Measurements from ENCODE around the gene CEP85L. TPM values are rescaled to one million over a fixed set of nuclear protein-coding genes. Genes with fewer than 3 reads are reported as not detected.

Gene CEP85L
- total RNA-seq, 3 donors from 2014 or later (not counting 1 experiment from before 2014, with no cell fraction given), result 75.0 to 85.2 (median 82.0) TPM

DNA sequence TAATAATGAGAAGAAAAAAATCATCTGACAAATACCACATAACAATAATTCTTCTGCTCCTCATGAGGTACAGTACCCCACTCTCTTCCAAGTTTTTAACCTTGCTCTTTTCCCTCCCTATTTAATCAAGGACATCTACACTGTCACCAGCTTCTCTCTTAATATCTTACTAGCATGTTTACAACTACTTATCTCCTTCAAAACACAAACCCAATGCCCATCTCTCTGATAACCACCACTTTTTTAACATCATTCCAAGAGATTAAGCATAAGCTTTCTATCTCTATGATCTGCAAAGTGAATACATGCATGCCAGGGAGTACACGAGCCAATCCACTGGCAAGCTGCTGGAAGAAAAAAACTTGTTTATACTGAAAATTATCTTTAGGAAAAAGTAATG lies 10.3 kb downstream of the CEP85L start:
- no peaks in the 10 kb centered on the region for H3K9me3 ChIP-seq (ENCODE audit: control insufficient read depth, insufficient read depth, low read length)
- ATAC-seq (no peak), DNase-seq (no peak)
- no peaks in the 10 kb centered on the region for H3K4me1 ChIP-seq (ENCODE audit: control insufficient read depth, insufficient read depth, low read length)
- no peaks in the 10 kb centered on the region for H3K36me3 Mint-ChIP-seq
- no CpG with 5 or more reads among the region's 1 CpG for WGBS (ENCODE audit: insufficient coverage)
- no peaks in the 10 kb centered on the region for H3K9me3 Mint-ChIP-seq
- H3K27me3 ChIP-seq (ENCODE audit: control insufficient read depth, insufficient read depth, low read length), result no peaks in the 10 kb centered on the region
- no peak overlapping the region for H3K27ac ChIP-seq (ENCODE audit: low read length)
- H3K4me3 ChIP-seq (ENCODE audit: low read length), result no peak overlapping the region
- no peaks in the 10 kb centered on the region for H3K27me3 Mint-ChIP-seq (ENCODE audit: low read depth in 2 of 2)
- H3K36me3 ChIP-seq (ENCODE audit: control insufficient read depth, insufficient read depth, low read length), result no peaks in the 10 kb centered on the region
- H3K4me3 Mint-ChIP-seq, result no peak overlapping the region
- intact Hi-C loops (cut with micrococcal nuclease), result no loop called here
- no peak overlapping the region for H3K27ac Mint-ChIP-seq
- peaks cover 30 to 46% of the 10 kb centered on the region in 2 donors for H3K4me1 Mint-ChIP-seq
- TF ChIP-seq, protein P1, sequence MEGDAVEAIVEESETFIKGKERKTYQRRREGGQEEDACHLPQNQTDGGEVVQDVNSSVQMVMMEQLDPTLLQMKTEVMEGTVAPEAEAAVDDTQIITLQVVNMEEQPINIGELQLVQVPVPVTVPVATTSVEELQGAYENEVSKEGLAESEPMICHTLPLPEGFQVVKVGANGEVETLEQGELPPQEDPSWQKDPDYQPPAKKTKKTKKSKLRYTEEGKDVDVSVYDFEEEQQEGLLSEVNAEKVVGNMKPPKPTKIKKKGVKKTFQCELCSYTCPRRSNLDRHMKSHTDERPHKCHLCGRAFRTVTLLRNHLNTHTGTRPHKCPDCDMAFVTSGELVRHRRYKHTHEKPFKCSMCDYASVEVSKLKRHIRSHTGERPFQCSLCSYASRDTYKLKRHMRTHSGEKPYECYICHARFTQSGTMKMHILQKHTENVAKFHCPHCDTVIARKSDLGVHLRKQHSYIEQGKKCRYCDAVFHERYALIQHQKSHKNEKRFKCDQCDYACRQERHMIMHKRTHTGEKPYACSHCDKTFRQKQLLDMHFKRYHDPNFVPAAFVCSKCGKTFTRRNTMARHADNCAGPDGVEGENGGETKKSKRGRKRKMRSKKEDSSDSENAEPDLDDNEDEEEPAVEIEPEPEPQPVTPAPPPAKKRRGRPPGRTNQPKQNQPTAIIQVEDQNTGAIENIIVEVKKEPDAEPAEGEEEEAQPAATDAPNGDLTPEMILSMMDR (IDR thresholded peaks at IDR 0.05), result no peak

GRCh38 chr6:118639054-118639964 lies 12.1 kb downstream of the CEP85L start:
- peak overlapping the region in 1 of 2 donors; percentile 17 for H3K27ac Mint-ChIP-seq
- 81% methylated on average over 3 of the region's 4 CpGs for WGBS (ENCODE audit: insufficient coverage)
- H3K4me1 Mint-ChIP-seq, result peaks cover 26 to 39% of the 10 kb centered on the region in 2 donors
- intact Hi-C loops (cut with micrococcal nuclease), result no loop called here
- H3K4me3 Mint-ChIP-seq, result no peak overlapping the region
- Histone ChIP-seq H3K27ac (ENCODE audit: low read length) (no peak overlapping the region), H3K27me3 (ENCODE audit: control insufficient read depth, insufficient read depth, low read length) (no peaks in the 10 kb centered on the region), H3K4me3 (ENCODE audit: low read length) (no peak overlapping the region), H3K9me3 (ENCODE audit: control insufficient read depth, insufficient read depth, low read length) (no peaks in the 10 kb centered on the region), H3K36me3 (ENCODE audit: control insufficient read depth, insufficient read depth, low read length) (no peaks in the 10 kb centered on the region), H3K4me1 (ENCODE audit: control insufficient read depth, insufficient read depth, low read length) (no peaks in the 10 kb centered on the region)
- no peaks in the 10 kb centered on the region for H3K27me3 Mint-ChIP-seq (ENCODE audit: low read depth in 2 of 2)
- H3K36me3 Mint-ChIP-seq, result no peaks in the 10 kb centered on the region
- DNase-seq (peak in 1 of 2 donors; percentile 38), ATAC-seq (peak in 2 of 3 donors; percentile 48 to 55)
- TF ChIP-seq, protein P1 (IDR thresholded peaks at IDR 0.05), result no peak
- H3K9me3 Mint-ChIP-seq, result no peaks in the 10 kb centered on the region

GRCh38 chr6:118638288-118638687 lies 13.1 kb downstream of the CEP85L start:
- Histone ChIP-seq H3K4me1 (ENCODE audit: control insufficient read depth, insufficient read depth, low read length) (no peaks in the 10 kb centered on the region), H3K4me3 (ENCODE audit: low read length) (no peak overlapping the region), H3K9me3 (ENCODE audit: control insufficient read depth, insufficient read depth, low read length) (no peaks in the 10 kb centered on the region), H3K27me3 (ENCODE audit: control insufficient read depth, insufficient read depth, low read length) (no peaks in the 10 kb centered on the region), H3K27ac (ENCODE audit: low read length) (no peak overlapping the region), H3K36me3 (ENCODE audit: control insufficient read depth, insufficient read depth, low read length) (no peaks in the 10 kb centered on the region)
- Mint-ChIP-seq H3K27me3 (ENCODE audit: low read depth in 2 of 2) (no peaks in the 10 kb centered on the region), H3K9me3 (no peaks in the 10 kb centered on the region), H3K4me3 (no peak overlapping the region), H3K4me1 (peaks cover 22 to 30% of the 10 kb centered on the region in 2 donors), H3K27ac (no peak overlapping the region), H3K36me3 (no peaks in the 10 kb centered on the region)
- no peak for ATAC-seq
- DNase-seq, result no peak
- TF ChIP-seq, protein P1 (IDR thresholded peaks at IDR 0.05), result no peak
- intact Hi-C loops (cut with micrococcal nuclease), result no loop called here
